MM.1S (cell line): Measurements from ENCODE around the gene EEF1E1.

Source experiments
- CTCF ChIP-seq: fragments of 300-600 bp; sonication (generic); IDR thresholded peaks from 2 replicates; pipeline ENCODE4 v1.5.1; 2016; ENCODE audit warnings: antibody characterized with exemption, low read length, mixed read lengths
- EZH2 ChIP-seq: fragments of 300-600 bp; sonication (generic); optimal IDR thresholded peaks from 2 replicates; pipeline ENCODE3; 2017; ENCODE audit warnings: low read depth, mild to moderate bottlenecking, antibody characterized with exemption, low read length, mixed read lengths

- TF ChIP-seq EZH2 = no peak
- TF ChIP-seq CTCF = no peak
Measured at GRCh38 chr6:8130399-8130798, 28.1 kb upstream of the EEF1E1 start.
